ENCODE measurements around the gene COQ5.

COQ5 gene

DNA sequence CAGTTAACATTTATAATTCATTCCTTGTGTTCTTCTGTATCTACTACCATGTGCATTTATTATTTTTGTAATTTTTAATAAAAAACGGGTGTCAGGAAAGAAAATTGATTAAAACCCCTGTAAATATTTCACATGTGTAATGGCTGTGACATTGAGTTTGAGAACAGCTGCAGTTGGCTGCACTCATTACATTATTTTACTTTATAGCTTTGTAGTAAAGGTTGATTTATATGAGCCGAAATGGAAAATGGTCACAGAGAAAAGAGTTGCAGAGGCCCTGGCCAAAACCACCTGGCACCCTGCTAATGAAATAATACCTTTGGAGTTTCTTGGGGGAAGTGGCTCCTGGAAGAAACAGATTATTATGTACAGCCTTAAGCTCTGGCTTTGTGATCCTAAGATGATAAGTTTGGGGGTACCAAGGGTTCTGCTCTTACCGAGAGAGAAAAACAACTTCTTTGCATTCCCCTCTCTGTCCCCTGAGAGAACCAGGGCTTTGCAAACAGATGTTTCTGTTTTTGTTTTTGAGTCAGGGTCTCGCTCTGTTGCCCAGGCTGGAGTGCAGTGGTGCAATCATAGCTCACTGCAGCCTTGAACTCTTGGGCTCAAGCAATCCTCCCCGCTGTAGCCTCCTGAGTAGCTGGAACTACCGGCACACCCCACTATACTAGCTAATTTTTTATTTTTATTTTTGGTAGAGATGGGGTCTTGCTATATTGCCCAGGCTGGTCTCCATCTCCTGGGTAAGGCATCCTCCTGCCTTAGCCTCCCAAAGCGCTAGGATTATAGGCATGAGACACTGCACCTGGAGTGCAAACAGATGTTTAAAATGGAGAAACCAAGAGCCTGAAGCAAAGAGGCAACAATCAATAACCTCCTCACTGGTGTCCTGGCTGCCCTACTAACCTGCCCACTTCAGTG, 42.7 kb downstream of the COQ5 start:
- no peak overlapping the region for H3K27ac ChIP-seq (ENCODE audit: low read depth, low read length)

DNA sequence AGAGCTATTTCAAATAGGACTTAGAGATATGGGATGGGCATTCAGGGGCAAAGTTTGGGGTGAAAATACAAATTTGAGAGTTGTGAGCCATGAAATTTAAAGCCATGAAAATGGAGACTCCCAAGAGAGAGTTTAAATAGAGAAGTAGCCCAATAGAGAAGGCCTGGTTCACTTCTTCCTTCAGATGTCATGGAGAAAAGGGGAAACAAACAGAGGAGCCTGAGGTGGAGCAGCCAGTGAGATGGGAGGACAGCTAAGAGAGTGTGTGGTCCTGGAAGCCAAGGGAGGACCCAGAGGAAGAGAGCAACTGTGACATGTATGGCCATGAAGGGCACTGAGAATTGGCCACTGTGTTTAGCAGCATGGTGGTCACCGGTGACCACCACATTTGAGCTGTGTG, 45.3 kb downstream of the COQ5 start:
- no peaks in the 10 kb centered on the region for H3K4me1 ChIP-seq (ENCODE audit: control insufficient read depth in 1 of 2, insufficient read depth in 2 of 2, low read length in 2 of 2)
- H3K4me3 ChIP-seq (ENCODE audit: low read depth in 1 of 2, low read length in 2 of 2), result no peak overlapping the region
- no peak overlapping the region for H3K9ac ChIP-seq (ENCODE audit: low read depth in 1 of 2, low read length in 2 of 2)
- no peaks in the 10 kb centered on the region for H3K36me3 ChIP-seq (ENCODE audit: control insufficient read depth in 1 of 2, insufficient read depth in 2 of 2, low read length in 2 of 2)
- H3K27me3 ChIP-seq (ENCODE audit: control insufficient read depth in 1 of 2, insufficient read depth in 2 of 2, low read length in 2 of 2), result no peaks in the 10 kb centered on the region
- H3K9me3 ChIP-seq (ENCODE audit: control insufficient read depth in 1 of 2, low read length in 2 of 2), result no peaks in the 10 kb centered on the region
- H3K27ac ChIP-seq (ENCODE audit: low read depth, low read length), result no peak overlapping the region

More for the DNA sequence above, 42.7 kb downstream of the COQ5 start:
- H3K9ac ChIP-seq (ENCODE audit: low read depth in 1 of 2, low read length in 2 of 2), result no peak overlapping the region
- H3K4me1 ChIP-seq (ENCODE audit: control insufficient read depth in 1 of 2, insufficient read depth in 2 of 2, low read length in 2 of 2), result no peaks in the 10 kb centered on the region
- no peaks in the 10 kb centered on the region for H3K9me3 ChIP-seq (ENCODE audit: control insufficient read depth in 1 of 2, low read length in 2 of 2)
- peaks cover 0 to 8% of the 10 kb centered on the region in 2 donors for H3K36me3 ChIP-seq (ENCODE audit: control insufficient read depth in 1 of 2, insufficient read depth in 2 of 2, low read length in 2 of 2)
- H3K4me3 ChIP-seq (ENCODE audit: low read depth in 1 of 2, low read length in 2 of 2), result no peak overlapping the region
- no peaks in the 10 kb centered on the region for H3K27me3 ChIP-seq (ENCODE audit: control insufficient read depth in 1 of 2, insufficient read depth in 2 of 2, low read length in 2 of 2)

DNA sequence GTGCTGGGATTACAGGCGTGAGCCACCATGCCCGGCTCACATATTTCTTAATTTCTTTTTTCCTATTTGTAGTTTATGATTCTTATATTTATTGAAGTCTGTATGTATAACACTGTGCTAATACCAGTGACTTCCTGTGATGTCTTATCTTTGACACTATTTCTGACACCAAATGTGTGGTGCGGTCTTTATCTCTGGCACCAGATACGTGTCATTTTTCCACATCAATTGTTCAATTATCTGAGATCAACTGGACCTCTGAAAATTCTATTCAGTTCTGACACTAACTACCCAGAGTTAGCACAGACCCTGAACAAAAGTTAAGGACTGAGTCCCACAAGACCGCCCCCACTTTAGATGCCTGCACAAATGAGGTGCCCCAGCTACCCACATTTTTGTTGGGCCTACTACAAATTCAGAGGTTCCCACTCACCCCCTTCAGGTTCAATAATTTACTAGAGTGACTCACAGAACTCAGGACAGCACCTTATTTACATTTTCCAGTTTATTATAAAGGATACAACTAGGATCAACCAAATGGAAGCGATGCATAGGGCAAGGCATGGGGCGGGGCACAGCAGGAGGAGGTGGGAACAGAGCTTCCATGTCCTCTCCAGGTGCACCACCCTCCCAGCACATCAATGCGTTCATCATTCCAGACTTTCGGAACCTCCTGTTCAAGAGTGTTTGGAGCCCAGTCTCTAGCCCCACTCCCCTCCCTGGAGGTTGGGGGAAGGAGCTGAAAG, 47.8 kb downstream of the COQ5 start:
- H3K27me3 ChIP-seq (ENCODE audit: control insufficient read depth in 1 of 2, insufficient read depth in 2 of 2, low read length in 2 of 2), result no peaks in the 10 kb centered on the region
- H3K4me1 ChIP-seq (ENCODE audit: control insufficient read depth in 1 of 2, insufficient read depth in 2 of 2, low read length in 2 of 2), result no peaks in the 10 kb centered on the region
- H3K27ac ChIP-seq (ENCODE audit: low read depth, low read length), result no peak overlapping the region
- H3K36me3 ChIP-seq (ENCODE audit: control insufficient read depth in 1 of 2, insufficient read depth in 2 of 2, low read length in 2 of 2), result no peaks in the 10 kb centered on the region
- no peak overlapping the region for H3K4me3 ChIP-seq (ENCODE audit: low read depth in 1 of 2, low read length in 2 of 2)
- no peaks in the 10 kb centered on the region for H3K9me3 ChIP-seq (ENCODE audit: control insufficient read depth in 1 of 2, low read length in 2 of 2)
- no peak overlapping the region for H3K9ac ChIP-seq (ENCODE audit: low read depth in 1 of 2, low read length in 2 of 2)

DNA sequence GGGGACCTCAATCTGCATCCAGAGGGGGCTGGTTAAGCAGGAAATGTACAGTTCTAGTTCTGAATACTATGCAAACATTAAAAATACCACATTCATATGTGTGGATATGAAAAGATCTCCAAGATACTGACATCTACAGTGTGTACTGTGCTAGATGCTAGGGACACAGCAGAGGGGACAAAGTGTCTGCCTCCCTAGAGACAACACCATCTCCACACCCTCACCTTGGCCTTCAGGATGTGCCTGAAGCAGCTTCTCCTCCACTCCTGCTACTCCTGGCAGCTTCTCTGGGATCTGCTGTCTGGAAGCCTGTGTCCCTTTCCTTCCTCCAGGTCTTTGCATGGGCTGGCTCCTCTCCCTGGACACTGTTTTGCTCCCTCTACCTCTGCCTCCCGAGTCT, 48.7 kb downstream of the COQ5 start:
- Histone ChIP-seq H3K9me3 (ENCODE audit: control insufficient read depth in 1 of 2, low read length in 2 of 2) (no peaks in the 10 kb centered on the region), H3K27me3 (ENCODE audit: control insufficient read depth in 1 of 2, insufficient read depth in 2 of 2, low read length in 2 of 2) (no peaks in the 10 kb centered on the region), H3K36me3 (ENCODE audit: control insufficient read depth in 1 of 2, insufficient read depth in 2 of 2, low read length in 2 of 2) (no peaks in the 10 kb centered on the region), H3K9ac (ENCODE audit: low read depth in 1 of 2, low read length in 2 of 2) (no peak overlapping the region), H3K4me3 (ENCODE audit: low read depth in 1 of 2, low read length in 2 of 2) (no peak overlapping the region), H3K27ac (ENCODE audit: low read depth, low read length) (no peak overlapping the region), H3K4me1 (ENCODE audit: control insufficient read depth in 1 of 2, insufficient read depth in 2 of 2, low read length in 2 of 2) (no peaks in the 10 kb centered on the region)

DNA sequence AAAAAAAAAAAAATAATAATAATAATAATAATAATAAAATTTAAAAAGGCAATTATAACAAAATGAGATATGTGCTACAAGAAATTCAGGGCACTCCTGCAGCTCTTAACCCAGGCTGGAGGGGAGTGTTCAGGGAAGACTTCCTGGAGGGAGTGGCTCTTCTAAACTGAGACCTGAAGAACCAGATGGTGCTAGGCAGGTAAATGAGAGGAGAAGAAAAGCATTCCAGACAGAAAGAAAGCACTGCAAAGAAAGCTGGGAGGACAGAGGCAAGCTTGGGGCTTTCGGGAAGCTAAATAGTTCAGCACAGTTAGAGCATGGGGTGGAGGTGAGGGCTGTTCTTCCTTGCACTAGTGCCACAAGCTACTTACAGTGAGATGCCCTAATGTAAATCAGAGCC, 49.5 kb downstream of the COQ5 start:
- Histone ChIP-seq H3K27me3 (ENCODE audit: control insufficient read depth in 1 of 2, insufficient read depth in 2 of 2, low read length in 2 of 2) (no peaks in the 10 kb centered on the region), H3K9ac (ENCODE audit: low read depth in 1 of 2, low read length in 2 of 2) (no peak overlapping the region), H3K4me3 (ENCODE audit: low read depth in 1 of 2, low read length in 2 of 2) (no peak overlapping the region), H3K4me1 (ENCODE audit: control insufficient read depth in 1 of 2, insufficient read depth in 2 of 2, low read length in 2 of 2) (no peaks in the 10 kb centered on the region), H3K36me3 (ENCODE audit: control insufficient read depth in 1 of 2, insufficient read depth in 2 of 2, low read length in 2 of 2) (no peaks in the 10 kb centered on the region), H3K27ac (ENCODE audit: low read depth, low read length) (no peak overlapping the region), H3K9me3 (ENCODE audit: control insufficient read depth in 1 of 2, low read length in 2 of 2) (no peaks in the 10 kb centered on the region)

DNA sequence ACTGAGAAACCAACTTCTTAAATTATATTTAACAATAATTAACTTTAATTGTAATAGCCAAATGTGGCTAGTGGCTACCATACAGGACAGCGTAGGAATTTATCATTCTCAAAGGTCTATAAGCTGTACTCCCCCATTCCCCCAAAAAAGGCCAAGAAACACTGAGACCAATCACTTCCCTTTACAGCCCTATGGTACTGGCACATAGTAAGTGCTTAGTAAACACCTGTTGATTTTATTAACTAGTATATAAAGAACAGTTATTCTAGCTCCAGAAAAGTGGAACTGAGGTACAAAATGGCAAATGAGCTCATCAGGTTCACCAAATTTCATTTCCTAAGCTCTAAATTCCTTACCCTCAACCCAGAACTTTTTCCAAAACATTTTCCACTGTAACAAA, 53.3 kb downstream of the COQ5 start:
- H3K9me3 ChIP-seq (ENCODE audit: control insufficient read depth in 1 of 2, low read length in 2 of 2), result no peaks in the 10 kb centered on the region
- no peak overlapping the region for H3K27ac ChIP-seq (ENCODE audit: low read depth, low read length)
- no peak overlapping the region for H3K4me3 ChIP-seq (ENCODE audit: low read depth in 1 of 2, low read length in 2 of 2)
- no peaks in the 10 kb centered on the region for H3K27me3 ChIP-seq (ENCODE audit: control insufficient read depth in 1 of 2, insufficient read depth in 2 of 2, low read length in 2 of 2)
- no peaks in the 10 kb centered on the region for H3K36me3 ChIP-seq (ENCODE audit: control insufficient read depth in 1 of 2, insufficient read depth in 2 of 2, low read length in 2 of 2)
- no peak overlapping the region for H3K9ac ChIP-seq (ENCODE audit: low read depth in 1 of 2, low read length in 2 of 2)
- no peaks in the 10 kb centered on the region for H3K4me1 ChIP-seq (ENCODE audit: control insufficient read depth in 1 of 2, insufficient read depth in 2 of 2, low read length in 2 of 2)

DNA sequence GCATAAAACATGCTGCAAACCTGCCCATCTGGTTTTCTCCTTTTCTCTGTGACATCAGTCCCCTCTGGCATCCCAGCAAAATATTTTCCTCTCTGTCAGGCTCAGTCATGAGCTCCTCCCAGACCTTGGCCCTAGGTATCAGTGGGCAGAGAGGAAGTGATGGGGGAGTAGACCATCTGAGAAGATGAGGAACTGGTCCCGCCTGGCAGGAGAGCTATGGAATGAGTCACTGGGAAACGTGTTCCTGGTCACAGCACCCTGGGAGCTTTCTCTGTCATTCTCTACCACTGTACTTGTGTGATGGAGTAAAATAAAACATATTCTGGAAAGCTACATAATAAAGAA, 54.4 kb downstream of the COQ5 start:
- no peaks in the 10 kb centered on the region for H3K9me3 ChIP-seq (ENCODE audit: control insufficient read depth in 1 of 2, low read length in 2 of 2)
- no peaks in the 10 kb centered on the region for H3K27me3 ChIP-seq (ENCODE audit: control insufficient read depth in 1 of 2, insufficient read depth in 2 of 2, low read length in 2 of 2)
- H3K4me1 ChIP-seq (ENCODE audit: control insufficient read depth in 1 of 2, insufficient read depth in 2 of 2, low read length in 2 of 2), result peaks cover 4 to 6% of the 10 kb centered on the region in 2 donors
- no peak overlapping the region for H3K4me3 ChIP-seq (ENCODE audit: low read depth in 1 of 2, low read length in 2 of 2)
- H3K36me3 ChIP-seq (ENCODE audit: control insufficient read depth in 1 of 2, insufficient read depth in 2 of 2, low read length in 2 of 2), result no peaks in the 10 kb centered on the region
- H3K27ac ChIP-seq (ENCODE audit: low read depth, low read length), result no peak overlapping the region
- no peak overlapping the region for H3K9ac ChIP-seq (ENCODE audit: low read depth in 1 of 2, low read length in 2 of 2)

DNA sequence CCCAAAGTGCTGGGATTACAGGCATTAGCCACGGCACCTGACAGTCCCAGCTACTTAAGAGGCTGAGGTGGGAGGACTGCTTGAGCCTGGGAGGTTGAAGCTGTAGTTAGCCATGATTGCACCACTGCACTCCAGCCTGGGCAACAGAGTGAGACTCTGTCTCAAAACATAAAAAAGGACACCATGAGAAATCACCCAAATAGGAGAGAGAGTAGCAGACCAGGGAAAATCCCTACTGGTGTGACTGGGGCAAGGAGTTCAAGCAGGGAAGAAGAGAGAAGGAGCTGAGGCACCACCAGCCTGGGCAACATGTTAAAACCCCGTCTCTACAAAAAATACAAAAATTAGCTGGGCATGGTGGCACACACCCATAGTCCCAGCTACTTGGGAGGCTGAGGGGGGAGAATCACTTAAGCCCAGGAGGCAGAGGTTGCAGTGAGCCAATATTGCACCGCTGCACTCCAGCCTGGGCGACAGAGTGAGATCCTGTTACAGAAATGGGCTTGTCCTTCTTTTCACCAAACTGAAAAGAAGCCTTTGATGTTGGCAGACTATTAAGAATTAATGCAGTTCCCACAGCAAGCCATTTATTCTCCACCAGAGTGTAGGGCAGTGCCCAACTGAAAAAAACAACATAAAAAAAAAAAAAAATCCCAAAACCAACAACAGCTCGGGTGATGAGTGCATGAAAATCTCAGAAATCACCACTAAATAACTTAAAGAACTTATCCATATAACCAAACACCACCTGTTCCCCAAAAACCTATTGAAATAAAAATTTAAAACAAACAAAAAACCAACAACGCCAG, 54.9 kb downstream of the COQ5 start:
- no peak overlapping the region for H3K27ac ChIP-seq (ENCODE audit: low read depth, low read length)
- H3K9ac ChIP-seq (ENCODE audit: low read depth in 1 of 2, low read length in 2 of 2), result no peak overlapping the region
- no peaks in the 10 kb centered on the region for H3K9me3 ChIP-seq (ENCODE audit: control insufficient read depth in 1 of 2, low read length in 2 of 2)
- peaks cover 4 to 6% of the 10 kb centered on the region in 2 donors for H3K4me1 ChIP-seq (ENCODE audit: control insufficient read depth in 1 of 2, insufficient read depth in 2 of 2, low read length in 2 of 2)
- no peaks in the 10 kb centered on the region for H3K36me3 ChIP-seq (ENCODE audit: control insufficient read depth in 1 of 2, insufficient read depth in 2 of 2, low read length in 2 of 2)
- H3K27me3 ChIP-seq (ENCODE audit: control insufficient read depth in 1 of 2, insufficient read depth in 2 of 2, low read length in 2 of 2), result no peaks in the 10 kb centered on the region
- no peak overlapping the region for H3K4me3 ChIP-seq (ENCODE audit: low read depth in 1 of 2, low read length in 2 of 2)

DNA sequence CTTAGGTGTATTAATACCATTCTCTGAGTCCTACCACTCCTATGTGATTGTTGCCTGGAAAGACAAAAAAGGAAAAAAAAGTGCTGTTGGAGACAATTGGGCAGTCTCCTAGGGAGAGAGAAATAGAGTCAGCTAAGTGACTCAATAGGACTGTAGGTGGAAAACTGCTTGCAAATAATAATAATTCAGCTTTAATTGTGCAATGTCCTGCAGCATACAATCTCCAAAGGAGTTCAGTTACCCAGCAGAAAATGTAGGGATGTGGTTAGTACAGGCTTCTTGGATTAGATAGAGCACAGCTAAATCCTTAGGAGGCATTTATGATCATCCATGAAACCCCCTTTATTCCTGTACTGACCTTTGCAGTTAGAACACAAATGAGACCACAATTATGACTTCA, 56.4 kb downstream of the COQ5 start:
- H3K27ac ChIP-seq (ENCODE audit: low read depth, low read length), result no peak overlapping the region

More for the DNA sequence above, 56.4 kb downstream of the COQ5 start:
- H3K4me3 ChIP-seq (ENCODE audit: low read depth in 1 of 2, low read length in 2 of 2), result no peak overlapping the region
- no peaks in the 10 kb centered on the region for H3K27me3 ChIP-seq (ENCODE audit: control insufficient read depth in 1 of 2, insufficient read depth in 2 of 2, low read length in 2 of 2)
- H3K4me1 ChIP-seq (ENCODE audit: control insufficient read depth in 1 of 2, insufficient read depth in 2 of 2, low read length in 2 of 2), result peaks cover 6 to 14% of the 10 kb centered on the region in 2 donors
- H3K9ac ChIP-seq (ENCODE audit: low read depth in 1 of 2, low read length in 2 of 2), result no peak overlapping the region
- no peaks in the 10 kb centered on the region for H3K36me3 ChIP-seq (ENCODE audit: control insufficient read depth in 1 of 2, insufficient read depth in 2 of 2, low read length in 2 of 2)
- no peaks in the 10 kb centered on the region for H3K9me3 ChIP-seq (ENCODE audit: control insufficient read depth in 1 of 2, low read length in 2 of 2)
